NT2/D1 (cell line): ENCODE results near the gene GPR62.

Experiments
- SUZ12 ChIP-seq: IDR thresholded peaks from 2 replicates; pipeline ENCODE4 v1.6.1; 2011; ENCODE audit not compliant: insufficient read length, insufficient read depth; ENCODE audit errors: extremely low read depth
- YY1 ChIP-seq: IDR thresholded peaks from 2 replicates; pipeline ENCODE4 v1.6.1; 2011; ENCODE audit not compliant: insufficient read length, insufficient read depth
- ZNF274 ChIP-seq: IDR thresholded peaks from 2 replicates; pipeline ENCODE4 v1.6.1; 2011; ENCODE audit warnings: mild to moderate bottlenecking, low read depth, low read length

DNA sequence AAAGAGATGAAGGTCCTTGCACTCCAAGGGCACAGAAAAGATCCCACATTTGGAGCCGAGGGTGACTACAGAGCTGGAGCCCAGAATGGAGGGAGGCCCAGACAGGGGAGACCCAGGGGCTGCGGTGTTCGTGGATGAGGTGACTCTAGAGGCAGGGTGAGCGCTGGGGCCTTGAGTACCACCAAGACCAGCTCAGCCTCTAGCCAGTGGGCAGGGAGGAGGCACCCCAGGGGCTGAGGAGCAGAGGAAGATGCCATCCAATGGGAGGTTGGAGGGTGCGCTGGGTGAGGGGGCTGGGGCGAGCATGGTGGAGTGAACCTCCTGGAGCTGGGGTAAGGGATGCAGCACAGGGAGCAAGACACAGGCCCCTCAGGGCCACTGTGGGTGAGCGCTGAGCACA lies 26.7 kb upstream of the GPR62 start:
- no peak for TF ChIP-seq YY1
- no peak for TF ChIP-seq SUZ12
- no peak for TF ChIP-seq ZNF274
